Fibroblast of skin of scalp (primary cell): Measurements from ENCODE around the gene SPAG8.

Experiments used
- DNase-seq: peaks from one replicate; pipeline ENCODE4 v3.0.0-alpha.2; 2013

The SPAG8 gene

DNA sequence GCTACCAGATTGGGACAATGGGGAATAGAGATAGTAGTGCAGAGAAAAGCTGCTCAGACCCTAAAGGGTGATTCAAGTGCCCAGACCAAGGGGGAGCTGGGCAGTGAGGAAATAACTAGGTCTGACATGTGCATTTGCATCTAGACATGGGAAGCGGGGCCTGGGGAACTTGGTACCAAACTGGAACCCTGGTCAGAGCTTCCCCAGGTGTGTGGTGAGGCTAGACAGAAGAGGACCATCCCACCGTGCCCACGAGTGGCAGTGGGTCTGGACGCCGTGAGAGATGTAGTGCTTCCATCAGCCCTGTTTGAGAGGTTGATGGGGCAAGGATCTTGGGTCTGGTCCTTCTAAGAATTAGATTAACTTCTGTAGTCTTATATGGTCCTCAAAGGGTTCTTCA is 24.5 kb upstream of the SPAG8 start:
- DNase-seq = no peak

DNA sequence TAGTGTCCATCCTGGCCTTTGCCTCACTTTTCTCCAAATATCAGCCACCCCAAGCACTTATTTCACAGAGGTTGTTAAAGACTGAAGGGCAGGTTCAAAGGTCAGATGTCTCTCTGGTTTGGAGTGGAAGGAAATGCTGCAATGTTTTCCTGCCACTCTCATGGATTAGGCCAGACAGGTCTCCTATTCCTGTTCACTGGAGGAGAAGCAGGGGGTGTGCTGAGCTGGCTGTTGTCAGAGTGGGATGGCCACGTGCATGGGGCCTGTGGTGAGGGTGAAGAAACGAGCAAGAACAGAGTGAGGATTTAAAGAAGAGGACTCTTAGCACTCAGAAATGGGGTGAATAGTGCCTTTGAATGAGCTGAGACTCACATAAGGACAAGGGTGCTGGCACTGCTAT is 23.7 kb upstream of the SPAG8 start:
- no peak for DNase-seq

DNA sequence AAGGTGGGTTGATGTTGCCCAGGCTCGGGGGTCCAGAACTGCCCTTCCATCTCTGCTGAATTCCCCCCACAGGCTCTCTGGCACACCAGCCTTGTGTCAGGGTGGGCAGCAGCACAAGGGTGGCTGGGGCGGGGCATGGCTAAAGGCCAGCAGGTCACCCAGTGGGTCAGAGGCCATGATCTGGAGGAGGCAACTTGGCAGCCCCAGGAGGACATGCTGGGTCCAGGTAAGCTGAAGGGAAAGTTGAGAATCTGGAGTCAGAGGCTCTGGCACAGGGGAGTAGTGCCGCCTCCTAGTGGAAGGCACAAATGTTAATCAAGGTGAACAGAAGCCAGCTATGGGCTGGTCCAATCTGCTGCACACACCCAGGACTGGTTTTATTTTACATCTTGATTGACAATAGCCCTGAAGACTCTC is 23.2 kb upstream of the SPAG8 start:
- DNase-seq = no peak

DNA sequence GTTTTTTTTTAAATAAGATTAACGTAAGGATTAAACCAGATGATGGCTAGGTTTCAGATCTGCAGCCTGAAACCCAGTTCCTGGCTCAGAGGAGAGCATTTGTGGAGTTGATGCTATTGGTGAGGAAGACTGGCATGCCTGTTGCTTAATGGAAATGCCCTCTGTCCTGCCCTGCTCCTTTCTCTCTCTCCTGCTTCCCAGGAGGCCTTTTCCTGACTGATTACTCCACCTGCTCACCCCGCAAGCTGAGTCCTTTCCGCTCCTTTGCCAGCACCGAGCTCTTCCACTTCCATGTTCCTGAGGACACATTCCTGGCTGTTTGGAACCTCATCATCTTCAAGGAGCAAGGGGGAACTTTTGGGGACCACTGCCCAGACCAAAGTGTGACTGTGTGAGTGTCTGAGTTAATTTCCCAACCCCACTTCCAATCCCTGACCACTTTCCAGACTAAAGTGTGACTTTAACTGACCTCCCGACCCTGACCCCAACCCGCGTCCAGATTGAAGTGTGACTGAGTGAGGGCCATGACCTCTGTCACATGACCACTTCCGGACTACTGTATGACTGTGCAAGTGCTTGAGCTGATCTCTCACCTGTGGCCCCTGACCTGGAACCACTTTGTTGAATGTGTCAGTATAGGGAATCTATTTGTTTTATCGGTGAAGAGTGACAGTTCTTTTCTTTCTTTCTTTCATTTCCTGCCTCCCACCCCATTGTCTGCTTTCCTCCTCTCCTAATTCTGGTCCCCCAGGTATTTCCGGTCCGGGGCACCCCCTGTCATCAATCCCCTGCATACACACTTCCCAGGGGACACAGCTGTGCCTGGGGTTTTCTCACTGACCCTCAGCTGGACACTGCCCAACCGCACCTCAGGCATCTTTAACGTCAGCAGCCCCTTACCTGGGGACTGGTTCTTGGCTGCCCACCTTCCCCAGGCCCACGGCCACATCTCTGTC is 22.5 kb upstream of the SPAG8 start:
- no peak for DNase-seq

DNA sequence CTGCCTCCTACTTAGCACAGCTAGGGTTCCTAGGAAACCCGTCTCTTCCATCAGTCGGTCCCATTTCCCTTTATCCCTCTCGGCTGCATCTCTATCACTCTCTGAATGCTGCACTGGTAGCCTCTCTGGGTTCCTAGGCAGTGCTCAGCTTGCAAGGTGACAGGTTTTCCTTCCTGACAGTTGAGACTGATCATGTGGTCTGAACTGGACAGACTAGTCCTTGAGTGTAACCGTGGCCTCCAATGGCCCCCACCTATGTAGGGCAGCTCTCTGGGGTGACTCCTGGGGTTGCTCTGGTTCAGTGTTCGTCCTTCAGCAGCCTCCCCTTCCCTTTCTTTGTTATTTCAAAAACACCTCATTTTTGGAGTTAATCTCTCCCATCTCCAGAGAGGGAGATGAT is 20.8 kb upstream of the SPAG8 start:
- DNase-seq = no peak

DNA sequence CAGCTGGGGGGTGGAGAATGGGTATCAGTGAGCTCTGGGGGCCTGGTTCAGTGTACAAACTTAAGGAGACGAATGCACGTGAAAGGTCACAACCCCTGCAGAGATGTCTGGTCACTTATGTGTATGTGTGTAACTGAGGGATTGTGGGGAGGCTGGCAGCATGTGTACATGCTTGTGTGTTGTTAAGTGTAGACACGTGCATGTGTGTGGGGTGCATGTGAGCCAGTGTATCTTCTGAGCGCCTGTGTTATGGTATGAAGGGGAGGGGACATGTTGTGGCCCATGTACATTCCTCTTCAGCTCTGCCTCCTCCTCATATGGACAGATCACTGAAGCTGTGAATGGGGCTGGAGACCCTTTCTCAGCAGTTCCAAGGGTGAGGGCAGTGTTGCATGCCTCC is 19.0 kb upstream of the SPAG8 start:
- no peak for DNase-seq

DNA sequence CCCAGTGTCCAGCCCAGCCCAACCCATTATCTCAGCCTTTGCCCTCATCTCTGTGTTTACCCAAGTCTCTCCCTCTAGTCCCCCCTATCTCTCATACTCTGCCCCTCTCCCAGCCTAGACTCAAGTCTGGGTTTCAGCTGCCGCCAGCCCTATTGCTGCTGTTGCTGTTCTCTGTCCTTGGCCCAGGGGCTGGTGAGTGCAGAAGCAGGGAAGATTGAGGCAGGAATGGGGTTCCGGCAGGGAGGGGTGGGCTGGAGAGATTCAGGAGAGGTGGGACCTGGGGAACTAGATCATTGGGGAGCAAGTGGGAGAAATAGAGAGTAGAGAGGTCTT is 17.7 kb upstream of the SPAG8 start:
- DNase-seq = no peak

DNA sequence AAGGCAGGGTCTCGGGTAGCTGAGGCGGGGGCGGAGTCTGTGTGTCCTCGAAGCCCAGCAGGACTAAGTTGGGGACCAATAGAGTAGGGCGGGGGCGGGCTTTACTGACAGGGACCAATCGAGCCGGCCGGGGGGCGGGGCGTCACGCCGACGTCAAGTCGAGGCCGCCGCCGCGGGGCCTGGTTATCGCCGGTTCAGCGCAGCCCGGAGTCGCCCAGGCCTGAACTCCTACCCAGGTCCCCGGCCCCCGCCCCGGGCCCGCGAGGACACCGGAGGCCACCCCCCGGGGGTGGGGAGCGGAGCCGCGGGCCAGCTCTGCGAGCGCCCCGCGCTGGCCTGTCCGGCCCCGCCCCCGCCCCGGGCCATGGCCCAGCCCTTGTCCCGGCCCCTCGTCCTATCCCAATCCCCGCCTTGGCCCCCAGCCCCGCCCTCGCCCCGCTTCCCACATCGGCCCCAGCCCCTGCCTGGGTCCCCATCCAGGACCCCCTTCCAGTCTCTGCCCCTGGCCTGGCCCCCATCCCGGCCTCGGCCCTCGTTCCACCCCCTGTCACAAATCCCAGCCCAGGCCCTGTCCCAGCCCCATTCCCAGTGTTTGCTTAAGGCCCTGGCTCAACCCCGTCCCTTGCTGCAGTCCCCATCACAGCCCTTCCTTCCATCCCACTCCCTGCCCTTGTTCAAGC is 17.2 kb upstream of the SPAG8 start, which contains the start of gene TMEM8B:
TMEM8B (plus strand) TSS at position 145 of the 680 bp plus-strand sequence; CDS start at position 365, 220 bp downstream.
- DNase-seq = peak; percentile 92

DNA sequence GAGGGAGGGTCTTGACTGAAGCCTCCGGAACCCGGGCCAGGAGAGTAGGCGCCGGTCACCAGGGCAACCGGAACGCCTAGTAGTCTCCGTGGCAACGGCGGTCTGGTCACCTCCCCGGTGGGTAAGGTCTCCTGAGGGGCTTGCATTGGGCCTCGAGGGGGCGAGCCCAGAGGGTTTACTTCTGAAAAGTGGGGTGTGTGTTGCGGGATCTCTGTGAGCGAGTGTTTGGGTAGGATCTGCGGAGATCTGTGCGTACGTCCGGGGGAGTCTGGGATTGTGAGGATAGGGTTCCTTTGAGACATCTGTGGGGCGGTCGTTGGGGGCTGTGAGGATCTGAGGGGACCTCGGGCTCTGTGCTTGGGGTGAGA is 16.6 kb upstream of the SPAG8 start, which contains the start of gene FAM221B:
FAM221B (minus strand) TSS at position 17 of the 368 bp plus-strand sequence. CDS start 2,571 bp downstream, outside the sequence.
- DNase-seq = no peak

DNA sequence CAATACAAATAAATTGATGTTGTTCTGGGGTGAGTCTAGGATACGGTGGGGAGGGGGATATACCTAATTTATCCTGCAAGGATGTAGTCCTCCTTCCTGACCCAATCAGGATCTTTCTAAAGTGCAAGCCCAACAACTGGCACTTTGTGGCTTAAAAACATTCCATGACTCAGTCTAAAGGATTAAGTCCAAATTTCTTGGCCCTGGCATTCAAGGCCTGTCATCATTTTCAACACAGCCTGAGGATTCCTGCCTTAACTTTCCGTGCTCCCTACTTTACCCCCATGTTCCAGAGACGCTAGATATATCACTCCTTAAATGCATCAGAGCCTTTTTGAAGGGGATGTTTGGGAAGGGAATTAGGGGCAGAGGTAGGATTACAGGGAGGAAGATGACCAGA is 15.4 kb upstream of the SPAG8 start:
- DNase-seq = peak; percentile 70

DNA sequence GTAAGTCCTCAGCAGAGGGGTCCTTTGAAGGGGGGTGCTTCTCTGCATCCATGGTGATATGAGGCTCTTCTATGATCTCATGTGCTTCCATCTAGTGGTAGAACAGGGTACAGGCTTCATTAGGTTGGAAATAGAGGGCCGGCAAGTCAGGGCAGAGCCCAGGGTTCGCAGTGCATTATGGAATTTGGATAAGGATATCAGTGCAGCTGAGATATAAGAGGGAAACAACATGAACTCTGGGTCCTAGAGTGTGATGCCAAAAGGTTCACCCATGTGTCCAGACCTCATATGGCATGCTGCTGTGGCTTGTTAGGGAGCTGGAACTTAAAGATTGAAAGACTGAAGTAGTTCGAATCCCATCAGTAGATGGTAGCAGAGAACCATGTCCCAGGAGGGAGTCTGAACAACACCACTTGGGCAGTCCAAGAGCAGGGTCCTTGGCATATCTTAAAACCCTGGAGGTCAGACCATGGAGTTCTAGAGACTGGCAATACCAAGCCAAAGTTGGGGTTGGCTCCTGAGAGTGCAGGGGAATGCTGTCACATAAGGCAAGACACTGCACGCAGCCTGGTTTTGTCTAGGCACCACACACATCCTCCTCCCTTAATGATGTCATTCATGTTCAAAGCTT is 14.1 kb upstream of the SPAG8 start:
- DNase-seq = peak; percentile 68

DNA sequence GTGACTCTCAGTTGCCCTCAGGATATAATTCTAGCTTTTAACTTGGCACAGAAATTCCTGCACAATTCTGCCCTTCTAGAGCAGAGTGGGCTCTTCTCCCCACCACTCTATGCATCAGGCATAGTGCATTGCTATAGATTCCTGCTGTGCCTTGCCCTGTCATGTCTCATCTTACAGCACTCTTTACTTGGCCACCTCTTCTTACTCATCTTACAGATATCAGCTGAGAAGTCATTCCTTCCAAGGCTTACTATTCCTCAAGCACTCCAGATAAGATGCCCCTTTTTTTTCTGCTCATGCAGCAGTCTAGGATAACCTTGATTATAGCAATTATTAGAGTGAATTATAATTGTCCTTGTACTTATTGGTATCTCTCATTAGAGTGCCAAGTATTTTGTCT is 10.9 kb upstream of the SPAG8 start:
- no peak for DNase-seq

DNA sequence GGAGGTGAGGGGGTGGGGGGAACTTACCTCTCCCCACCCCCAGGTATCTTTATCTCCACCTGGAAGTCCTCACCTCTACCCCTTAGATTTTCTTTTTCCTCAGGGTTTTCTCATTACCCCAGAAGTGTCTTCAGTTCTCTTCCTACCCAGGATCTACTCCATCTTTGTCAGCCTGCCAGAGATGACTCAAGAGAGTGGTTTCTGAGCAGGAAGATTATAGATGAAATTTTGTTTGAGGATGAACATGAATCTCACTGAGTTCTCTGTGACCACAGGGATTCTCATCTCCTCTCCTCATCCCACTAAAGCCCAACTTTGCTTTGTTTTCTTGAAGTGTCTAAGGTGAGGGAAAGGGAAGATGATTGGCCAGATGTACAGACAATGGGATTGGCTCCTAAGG is 8.0 kb upstream of the SPAG8 start:
- DNase-seq = peak; percentile 79

DNA sequence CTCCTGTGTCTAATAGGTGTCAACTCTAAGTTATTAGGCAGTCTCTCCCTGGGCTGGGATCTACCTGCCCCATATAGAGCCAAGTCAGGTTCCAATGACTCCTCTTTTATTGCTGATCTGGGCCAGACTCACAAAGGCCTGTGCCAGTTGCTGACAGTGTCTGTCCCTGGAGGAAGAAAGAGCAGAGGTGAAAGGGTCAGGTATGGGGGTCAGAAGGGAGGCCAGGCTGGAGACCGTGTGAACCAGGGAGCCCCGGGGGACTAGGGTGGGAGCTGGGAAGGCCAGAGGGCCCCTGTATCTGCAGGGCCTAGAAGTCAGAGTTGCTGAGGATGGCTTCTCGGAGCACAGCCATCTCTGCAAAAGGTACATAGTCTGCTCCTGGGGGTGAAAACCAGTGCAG is 6.3 kb upstream of the SPAG8 start:
- no peak for DNase-seq

DNA sequence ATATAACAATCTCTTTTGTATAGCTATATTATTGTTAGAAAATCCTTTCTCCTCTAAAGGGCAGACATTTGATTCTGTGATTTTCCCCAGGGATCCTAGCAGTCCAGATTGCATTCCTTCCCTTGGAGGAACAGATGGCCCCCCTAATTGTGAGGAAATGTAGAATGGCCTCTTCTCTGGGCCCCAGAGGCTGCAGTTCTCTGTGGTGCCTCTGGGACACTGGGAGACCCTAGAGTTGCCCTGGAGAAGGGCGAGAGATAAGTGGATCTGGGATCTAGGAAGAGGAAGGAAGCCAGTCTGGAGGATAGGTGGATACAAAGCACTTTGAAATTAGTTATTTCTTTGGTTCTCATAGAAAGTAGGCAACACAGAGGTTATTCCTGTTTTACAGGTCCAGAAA is 4.6 kb upstream of the SPAG8 start:
- DNase-seq = peak; percentile 37

DNA sequence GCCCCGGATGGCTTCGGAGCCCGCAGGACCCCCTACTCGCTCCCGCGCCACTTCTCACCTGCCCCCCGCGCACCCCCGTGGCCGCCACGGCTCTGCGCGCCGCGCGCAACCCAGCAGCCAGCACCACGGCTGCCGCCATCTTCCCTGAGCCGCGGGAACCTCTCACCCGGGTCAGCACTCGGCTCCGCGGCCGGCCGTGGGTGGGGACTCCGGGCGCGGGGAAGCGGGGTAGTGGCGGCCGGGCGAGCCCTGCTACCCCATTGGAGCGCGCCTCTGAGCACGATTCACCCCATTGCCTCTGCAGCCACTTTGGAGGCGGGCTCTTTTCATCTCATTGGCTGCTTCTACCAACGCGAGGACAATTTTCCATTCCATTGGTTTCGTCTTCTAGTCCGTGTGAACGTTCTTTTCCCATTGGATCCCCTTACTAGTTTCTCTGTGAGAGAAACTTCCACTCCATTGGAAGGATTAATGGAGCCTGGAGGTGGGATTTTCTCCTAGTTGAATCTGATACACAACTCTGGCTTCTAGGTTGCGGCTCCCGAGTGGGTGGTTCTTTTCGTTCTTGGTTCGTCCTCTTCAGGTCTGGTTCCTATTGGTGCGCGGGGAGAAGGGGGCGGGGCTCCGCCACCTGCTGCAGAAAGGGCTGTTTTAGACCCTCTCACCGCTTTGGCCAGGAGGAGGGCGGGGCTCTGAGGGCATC is 2.9 kb upstream of the SPAG8 start, which contains the start of gene HINT2:
HINT2 (minus strand) TSS at position 202 of the 703 bp plus-strand sequence; CDS start at position 139, 63 bp downstream.
- peak; percentile 99 for DNase-seq

DNA sequence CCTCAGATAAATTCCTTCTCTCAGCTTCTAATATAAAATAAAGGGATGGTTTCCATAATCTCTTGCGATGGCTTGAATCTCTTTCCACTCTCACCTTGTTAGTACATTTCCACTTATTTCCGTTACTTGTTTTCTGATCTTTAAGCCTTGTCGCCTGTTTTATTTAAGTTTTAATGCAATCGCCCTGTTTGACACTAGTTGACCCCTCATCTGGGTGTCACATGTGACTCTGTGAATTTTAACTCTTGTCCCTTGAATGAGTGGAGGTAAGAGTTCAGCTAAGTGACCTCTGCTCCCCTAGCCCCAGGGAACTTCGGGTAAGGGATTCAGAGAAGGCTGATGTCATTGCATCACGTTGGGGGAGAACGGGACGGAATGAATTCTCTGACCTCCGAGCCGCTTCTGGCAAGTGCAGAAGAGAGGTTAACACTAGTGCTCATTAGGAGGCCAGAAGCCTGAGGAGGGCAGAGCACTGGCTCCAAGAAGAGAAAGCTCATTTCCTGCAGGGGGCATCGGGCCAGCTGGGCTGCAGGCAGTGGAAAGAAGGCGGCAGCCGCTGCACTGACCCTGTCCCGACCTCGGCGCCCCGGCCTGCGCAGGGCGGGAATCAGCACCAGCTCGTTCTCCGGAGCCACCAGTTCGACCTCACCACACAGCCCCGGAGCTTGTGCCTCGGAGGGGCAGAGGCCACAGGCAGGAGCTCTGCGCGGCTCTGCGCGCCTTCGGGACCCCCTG is 2.2 kb upstream of the SPAG8 start:
- DNase-seq = peak; percentile 55

DNA sequence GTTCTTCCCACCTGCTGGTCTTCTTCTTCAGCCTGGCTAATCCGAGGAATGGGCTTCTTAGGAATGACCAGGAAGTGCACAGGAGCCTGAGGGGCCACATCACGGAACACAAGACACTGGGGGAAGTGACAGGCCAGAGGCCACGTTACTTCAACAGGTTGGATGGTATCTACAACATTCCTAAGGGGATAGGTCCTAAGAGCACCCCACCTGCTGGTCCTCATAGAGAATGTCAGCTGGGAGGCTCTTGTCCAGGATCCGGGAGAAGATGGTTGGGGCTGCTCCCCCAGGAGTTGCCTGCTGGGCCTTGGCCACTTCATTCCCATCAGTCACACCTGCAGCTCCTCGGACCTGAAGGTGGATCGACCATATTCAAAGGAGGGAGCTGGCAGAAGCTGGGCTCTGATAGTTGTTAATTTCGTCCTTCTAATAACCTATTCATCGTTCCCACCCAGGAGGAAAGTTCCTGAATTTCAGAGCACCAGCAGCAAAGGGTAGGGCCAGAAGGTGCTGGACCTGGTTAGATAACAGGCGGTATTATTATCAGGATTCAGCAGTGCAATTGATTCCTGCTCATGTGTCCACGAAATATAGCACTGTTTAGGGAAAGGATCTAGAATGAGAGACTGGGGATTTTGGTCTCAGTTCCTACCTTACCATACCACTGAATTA is 1.5 kb upstream of the SPAG8 start:
- no peak for DNase-seq

DNA sequence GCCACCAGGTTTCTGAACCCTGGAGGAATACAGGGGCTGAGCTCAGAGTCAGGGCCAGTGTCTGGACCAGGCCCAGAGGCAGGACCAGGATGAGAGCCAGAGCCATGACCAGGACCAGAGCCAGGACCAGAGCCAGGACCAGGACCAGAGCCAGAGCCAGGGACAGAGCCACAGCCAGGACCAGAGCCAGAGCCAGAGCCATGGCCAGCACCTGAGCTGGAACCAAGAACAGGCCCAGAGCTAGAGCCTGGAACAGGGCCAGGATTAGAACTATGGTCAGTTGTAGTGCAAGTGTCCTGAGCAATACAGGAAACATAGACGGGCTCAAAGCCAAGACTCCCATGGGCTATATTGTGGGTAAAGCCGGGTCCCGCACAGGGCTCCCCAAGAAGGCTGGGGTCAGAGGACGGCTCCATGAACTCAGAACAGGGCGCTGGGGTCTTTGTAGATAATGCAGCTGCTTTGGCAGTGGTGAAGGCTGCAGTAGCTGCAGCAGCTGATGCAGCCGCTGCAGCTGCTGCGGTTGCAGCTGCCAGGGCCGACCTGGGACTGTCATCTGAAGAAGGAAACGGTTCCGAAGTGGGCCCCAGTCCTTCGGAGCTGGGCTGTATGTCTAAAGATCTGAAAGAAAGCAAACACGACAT is 559 bp downstream of the SPAG8 start:
- DNase-seq = no peak

DNA sequence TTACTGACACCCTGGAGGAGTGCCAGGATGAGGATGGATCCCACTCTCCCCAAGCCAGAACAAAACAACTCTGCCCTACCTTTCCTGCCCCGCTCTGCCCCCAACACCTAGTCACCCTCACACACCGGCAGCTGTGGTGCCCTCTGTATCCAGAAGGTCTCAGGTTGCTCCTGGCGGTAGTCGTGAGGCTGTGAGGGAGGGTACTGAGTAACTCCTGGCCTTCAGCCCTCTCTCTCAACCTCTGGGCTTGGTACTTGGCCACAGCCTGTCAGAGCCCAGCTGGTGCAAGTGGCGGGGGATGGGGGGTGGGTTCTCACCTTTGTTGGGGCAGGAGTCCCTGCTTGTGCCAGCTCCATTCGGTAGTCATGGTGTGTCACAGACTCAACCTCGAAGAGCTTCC is 1.9 kb downstream of the SPAG8 start:
- no peak for DNase-seq

DNA sequence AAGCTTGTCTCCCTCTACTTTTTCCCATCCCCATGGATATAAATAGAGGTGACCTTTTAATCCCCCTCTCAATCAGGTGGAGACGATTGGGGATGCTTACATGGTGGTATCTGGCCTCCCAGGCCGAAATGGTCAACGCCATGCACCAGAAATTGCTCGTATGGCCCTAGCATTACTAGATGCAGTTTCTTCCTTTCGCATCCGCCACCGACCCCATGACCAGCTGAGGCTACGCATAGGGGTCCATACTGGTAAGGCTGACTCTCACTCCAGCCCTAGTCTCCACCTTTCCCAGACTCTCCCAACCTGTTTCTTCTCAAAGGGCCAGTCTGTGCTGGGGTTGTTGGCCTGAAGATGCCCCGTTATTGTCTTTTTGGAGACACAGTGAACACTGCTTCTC is 3.6 kb downstream of the SPAG8 start:
- DNase-seq = no peak
